Measurements from ENCODE around the gene HMGN2.

Gene HMGN2

DNA sequence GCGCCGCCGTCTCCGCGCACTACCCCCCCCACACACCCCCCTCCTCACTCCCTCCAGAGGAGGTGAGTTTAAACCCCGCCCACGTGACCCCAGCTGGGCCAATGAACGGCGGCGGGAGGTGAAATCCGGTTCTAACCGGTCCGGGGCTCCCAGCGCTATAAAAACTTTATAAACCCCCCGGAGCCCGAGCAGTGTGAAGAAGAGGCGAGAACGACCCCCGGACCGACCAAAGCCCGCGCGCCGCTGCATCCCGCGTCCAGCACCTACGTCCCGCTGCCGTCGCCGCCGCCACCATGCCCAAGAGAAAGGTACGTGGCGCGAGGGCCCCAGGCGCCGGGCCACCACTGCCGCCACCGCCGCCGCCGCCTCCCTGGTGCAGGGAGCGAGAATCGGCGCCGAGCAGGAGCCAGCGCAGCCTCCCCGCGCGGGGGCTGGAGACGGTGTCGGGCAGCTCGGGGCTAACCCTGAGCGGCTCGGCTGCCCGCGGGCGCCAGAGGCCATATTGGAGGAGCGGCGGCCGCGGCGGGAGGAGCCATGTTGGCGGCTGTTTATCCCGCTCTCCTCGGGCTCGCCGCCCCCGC is at the start of gene HMGN2:
Gene HMGN2 (plus strand): TSS at position 121 of the 581 bp plus-strand sequence. CDS start 173 bp downstream, at position 294.
- DNase-seq = peak; percentile 88

DNA sequence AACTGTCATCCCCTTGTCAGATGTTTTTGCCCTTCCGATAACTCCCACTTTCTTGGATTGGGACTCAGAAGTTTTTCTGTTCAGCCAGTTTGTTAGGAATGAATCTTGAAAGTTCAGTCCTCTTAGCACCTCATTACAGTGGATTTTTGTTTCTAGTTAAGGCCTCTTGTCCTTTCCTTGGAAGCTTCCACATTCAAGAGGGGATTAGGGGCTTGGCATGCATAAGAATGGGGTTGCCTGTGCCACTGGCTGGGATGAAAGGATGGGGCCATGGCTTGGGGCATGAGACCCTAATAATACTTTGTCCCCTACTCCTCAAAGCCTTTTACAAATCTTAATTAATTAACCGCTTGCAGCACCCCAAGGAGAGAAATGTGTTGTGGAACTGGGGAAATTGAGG is 42.5 kb upstream of the HMGN2 start:
- DNase-seq = no peak

- DNase-seq = peak; percentile 98
Measured at GRCh38 chr1:26431979-26432695, 40.1 kb upstream of the HMGN2 start, which contains the start of gene DHDDS. Gene DHDDS (plus strand): TSS chr1:26432321. CDS start chr1:26432946, 625 bp downstream.

DNA sequence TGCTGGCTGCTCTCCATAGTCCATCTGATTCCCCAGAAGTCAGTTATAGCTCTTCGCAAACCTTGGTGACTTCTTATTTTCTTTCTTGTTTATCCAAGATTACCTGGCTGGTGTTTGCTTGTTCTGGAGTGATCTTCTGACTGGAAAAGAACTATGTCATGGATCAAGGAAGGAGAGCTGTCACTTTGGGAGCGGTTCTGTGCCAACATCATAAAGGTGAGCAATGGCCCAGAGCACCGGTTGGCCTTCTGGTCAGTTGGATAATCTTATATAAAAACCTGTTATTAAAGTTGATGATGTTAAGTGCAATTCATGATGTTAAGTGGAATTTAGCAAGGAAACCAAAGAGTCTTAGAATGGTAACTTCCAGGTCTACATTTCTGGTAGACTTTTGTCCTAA is 39.4 kb upstream of the HMGN2 start:
- no peak for DNase-seq

- no peak for DNase-seq
Measured at GRCh38 chr1:26434161-26434752, 38.0 kb upstream of the HMGN2 start.

DNA sequence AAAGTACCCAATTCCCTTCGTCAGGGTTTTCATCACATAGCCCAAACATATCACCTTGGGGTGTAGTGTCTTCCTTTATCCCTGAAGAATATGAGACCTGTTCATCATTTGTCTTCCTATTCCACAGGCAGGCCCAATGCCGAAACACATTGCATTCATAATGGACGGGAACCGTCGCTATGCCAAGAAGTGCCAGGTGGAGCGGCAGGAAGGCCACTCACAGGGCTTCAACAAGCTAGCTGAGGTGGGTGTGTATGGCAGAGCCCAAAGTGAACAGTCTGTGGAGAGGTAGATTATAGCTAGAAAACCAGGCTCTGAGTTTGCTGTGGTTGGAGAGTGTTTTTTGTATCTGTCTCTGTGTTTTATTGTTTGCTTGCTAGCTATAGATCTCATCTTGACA is 34.2 kb upstream of the HMGN2 start:
- no peak for DNase-seq

GRCh38 chr1:26440259-26440658 is 32.0 kb upstream of the HMGN2 start:
- no peak for DNase-seq

- DNase-seq = no peak
Measured at GRCh38 chr1:26449868-26450267, 22.4 kb upstream of the HMGN2 start.

- no peak for DNase-seq
Measured at GRCh38 chr1:26450908-26451307, 21.3 kb upstream of the HMGN2 start.

- no peak for DNase-seq
Measured at GRCh38 chr1:26452459-26453183, 19.6 kb upstream of the HMGN2 start.

GRCh38 chr1:26459148-26459547 is 13.1 kb upstream of the HMGN2 start:
- DNase-seq = no peak

DNA sequence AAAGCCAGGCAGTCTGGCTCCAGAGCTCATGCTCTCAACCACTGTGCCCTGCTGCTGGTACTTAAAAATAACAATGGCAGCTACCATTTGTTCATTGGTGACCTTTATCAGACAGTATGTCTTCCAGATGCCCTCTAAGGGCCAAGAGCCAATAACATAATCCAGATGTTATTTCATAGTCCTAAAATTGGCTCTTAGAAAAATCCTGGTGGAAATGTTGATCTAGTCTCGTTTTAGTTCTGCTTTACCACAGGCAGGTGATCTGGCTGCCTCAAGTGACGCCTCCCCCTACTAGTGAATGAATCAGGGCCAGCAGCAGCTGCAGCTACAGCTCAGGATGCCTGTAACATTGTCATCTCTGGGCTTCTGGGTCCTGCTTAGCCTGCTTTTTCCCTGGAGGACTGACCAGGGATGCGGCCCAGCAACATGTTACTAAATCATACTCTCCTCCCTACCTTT is 12.6 kb upstream of the HMGN2 start:
- DNase-seq = no peak

DNA sequence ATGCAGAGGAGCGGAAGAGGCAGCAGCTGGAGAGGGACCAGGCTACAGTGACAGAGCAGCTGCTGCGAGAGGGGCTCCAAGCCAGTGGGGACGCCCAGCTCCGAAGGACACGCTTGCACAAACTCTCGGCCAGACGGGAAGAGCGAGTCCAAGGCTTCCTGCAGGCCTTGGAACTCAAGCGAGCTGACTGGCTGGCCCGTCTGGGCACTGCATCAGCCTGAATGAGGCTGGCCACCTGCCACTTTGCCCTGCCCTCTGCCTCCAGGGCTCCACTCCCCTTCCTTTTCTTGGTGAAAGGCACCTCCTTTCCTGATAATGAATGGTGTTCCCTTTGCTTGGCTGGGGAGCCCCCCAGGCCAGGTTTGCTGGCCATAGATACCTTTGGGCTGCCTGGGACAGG is 3.3 kb upstream of the HMGN2 start:
- no peak for DNase-seq

DNA sequence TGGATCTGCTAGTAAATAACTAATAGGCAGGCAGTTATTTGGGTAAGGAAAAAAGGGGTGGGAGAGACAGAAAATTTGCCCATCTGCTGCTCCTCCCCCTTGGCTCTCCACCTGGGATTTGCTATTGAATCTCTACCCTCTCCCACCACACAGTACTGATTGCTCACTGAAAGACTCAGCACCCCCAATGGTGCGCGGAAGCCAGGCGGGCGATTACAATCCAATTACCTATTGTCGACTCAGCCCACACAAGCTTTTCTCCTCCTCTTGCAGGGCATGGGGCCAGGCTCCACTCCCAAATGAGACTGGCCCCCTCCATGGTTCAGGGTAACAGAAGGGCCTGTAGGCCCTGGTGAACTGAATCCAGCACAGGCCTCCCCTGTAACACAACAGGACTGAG is 2.7 kb upstream of the HMGN2 start:
- no peak for DNase-seq

DNA sequence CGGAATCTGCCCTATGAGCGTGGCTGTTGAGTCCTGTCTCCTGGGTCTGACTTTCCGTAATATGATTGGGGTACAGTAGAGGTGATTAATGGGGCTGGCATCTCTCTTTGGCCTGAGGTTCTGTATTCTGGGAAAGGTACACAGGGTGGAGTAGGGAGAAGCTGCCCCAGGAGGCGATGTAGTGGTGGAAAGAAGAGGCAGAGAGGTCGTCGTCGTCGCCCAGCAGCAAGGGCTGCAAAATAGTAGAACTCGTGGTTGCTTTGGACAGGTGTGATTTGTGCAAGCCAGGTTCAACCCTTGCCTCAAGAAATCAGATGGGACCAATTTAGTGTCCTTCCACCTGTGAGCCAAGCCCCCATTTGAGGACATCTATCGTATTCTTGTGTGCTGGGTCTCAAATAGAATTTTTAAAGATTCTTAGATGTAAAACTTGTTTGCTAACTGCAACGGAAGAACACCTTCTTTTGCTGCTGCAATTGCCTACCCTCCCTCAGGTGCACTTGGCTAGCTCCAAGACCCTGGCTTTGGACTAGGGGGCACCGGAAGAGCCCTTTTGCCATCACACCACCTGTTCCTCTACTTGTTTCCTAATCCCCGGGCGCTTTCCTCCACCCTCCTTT is 1.3 kb upstream of the HMGN2 start:
- no peak for DNase-seq

DNA sequence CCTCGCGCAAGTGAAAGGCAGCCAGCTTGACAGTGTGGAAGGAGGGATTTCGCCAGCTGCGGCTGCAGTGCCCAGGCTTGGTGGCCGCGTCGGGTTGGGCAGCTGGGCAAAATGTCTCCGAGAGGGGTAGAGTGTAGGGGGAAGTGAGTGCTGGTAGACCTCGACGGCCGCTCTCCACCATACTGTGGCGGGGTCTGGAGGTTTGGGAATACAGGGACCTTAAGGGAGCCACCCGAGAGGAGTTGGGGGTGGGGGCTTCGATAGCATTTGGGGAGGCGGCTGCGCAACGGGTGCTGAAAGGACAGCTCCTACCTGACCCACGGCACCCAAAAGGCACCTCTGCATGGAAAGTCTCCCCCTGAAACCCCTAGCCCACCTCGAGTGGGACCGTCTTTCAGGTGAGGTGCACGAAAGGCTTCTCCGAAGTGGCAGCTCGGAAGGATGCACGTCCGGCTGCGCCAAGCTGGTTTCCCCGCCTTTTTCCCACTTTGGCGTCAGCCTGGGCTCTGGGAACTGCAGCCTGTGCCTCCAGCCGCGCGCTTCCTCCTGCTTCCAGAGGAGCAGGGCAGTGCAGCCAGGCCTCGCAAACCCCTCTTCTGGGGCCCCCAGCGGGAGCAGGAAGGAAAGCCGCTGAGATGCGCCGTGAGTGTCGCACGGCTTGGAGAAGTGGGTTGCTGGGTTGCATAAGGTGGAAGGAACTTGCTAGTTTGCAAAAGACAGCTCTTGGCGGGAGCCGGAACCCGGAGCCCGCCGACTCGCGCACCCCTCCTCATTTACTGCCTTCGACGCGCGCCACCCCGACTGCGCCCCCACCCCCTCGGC is 531 bp upstream of the HMGN2 start:
- DNase-seq = peak; percentile 29

- peak; percentile 90 for DNase-seq
Measured at GRCh38 chr1:26472901-26473845, 933 bp downstream of the HMGN2 start.

- no peak for DNase-seq
Measured at GRCh38 chr1:26474818-26475217, 2.6 kb downstream of the HMGN2 start.

- DNase-seq = no peak
Measured at GRCh38 chr1:26475989-26476388, 3.7 kb downstream of the HMGN2 start.

GRCh38 chr1:26476958-26477357 is 4.7 kb downstream of the HMGN2 start:
- no peak for DNase-seq
